Panc1 (cell line): ENCODE data around the gene SETD1B. TPM values are rescaled to one million over a fixed set of nuclear protein-coding genes. Genes with fewer than 3 reads are reported as not detected.

Experiments used
- ATAC-seq: fragments of 200-7000 bp; cut with Tn5 transposase; 2 replicates; pipeline ENCODE4 v1.9.1; 2020; ENCODE audit warnings: mild to moderate bottlenecking, moderate library complexity
- BruUV-seq: library from RNA; stranded (reverse); fragments of 400-500 nt; replicated peaks from 2 replicates; lab custom pipeline; 2021; lab: Mats Ljungman, UMichigan
- CTCF ChIA-PET: fragments of 300-600 bp; sonication (Branson Sonifier 250); formaldehyde crosslinking; loops from one replicate; lab custom pipeline; 2022; ENCODE audit warnings: antibody characterized with exemption; lab: Charles Lee
- POLR2A ChIA-PET: fragments of 300-600 bp; sonication (Branson Sonifier 250); formaldehyde crosslinking; loops from one replicate; lab custom pipeline; 2022; ENCODE audit warnings: antibody characterized with exemption; lab: Charles Lee
- DNase-seq: peaks from one replicate; pipeline ENCODE4 v3.0.0-alpha.2; 2010; ENCODE audit warnings: low read depth, low spot score
- H3K27ac ChIP-seq: 2 replicates; pipeline ENCODE4 v1.5.1; 2011; ENCODE audit warnings: mild to moderate bottlenecking, low read length, inconsistent platforms
- H3K27me3 ChIP-seq: fragments of 200-500 bp; sonication (Bioruptor generic); 2 replicates; pipeline ENCODE4 v1.6.0; 2014; ENCODE audit warnings: low read length, inconsistent platforms; ENCODE audit not compliant: control insufficient read depth, insufficient read depth
- H3K36me3 ChIP-seq: fragments of 200-500 bp; sonication (Bioruptor generic); 2 replicates; pipeline ENCODE4 v1.5.1; 2014; ENCODE audit warnings: inconsistent platforms, mild to moderate bottlenecking, low read length, moderate library complexity; ENCODE audit not compliant: control insufficient read depth, insufficient read depth
- H3K4me1 ChIP-seq: 2 replicates; pipeline ENCODE4 v1.5.1; 2011; ENCODE audit warnings: inconsistent platforms, mild to moderate bottlenecking, low read length, moderate library complexity; ENCODE audit not compliant: control insufficient read depth, insufficient read depth
- H3K4me3 ChIP-seq, 2 experiments: 2 replicates each; pipeline ENCODE4 v1.5.1; 2011 to 2012; ENCODE audit warnings: low read depth in 2 of 2, low read length in 2 of 2, mild to moderate bottlenecking in 2 of 2, inconsistent platforms in 1 of 2, moderate library complexity in 1 of 2
- H3K9me3 ChIP-seq: fragments of 200-500 bp; sonication (Bioruptor generic); 2 replicates; pipeline ENCODE4 v1.5.1; 2014; ENCODE audit warnings: low read depth, mild to moderate bottlenecking, inconsistent platforms, low read length, moderate library complexity; ENCODE audit not compliant: control insufficient read depth, insufficient read depth
- CTCF ChIP-seq: fragments of 450-650 bp; IDR thresholded peaks from 2 replicates; pipeline ENCODE4 v1.5.1; 2017; ENCODE audit warnings: mild to moderate bottlenecking
- POLR2AphosphoS5 ChIP-seq: IDR thresholded peaks from 2 replicates; pipeline ENCODE4 v1.6.1; 2012; ENCODE audit warnings: mild to moderate bottlenecking, low read depth, low read length, moderate library complexity
- REST ChIP-seq, 2 experiments: IDR thresholded peaks; 2 replicates each; pipeline ENCODE4 v1.6.1; 2011 to 2012; ENCODE audit warnings: low read depth in 2 of 2, control low read depth in 1 of 2, low read length in 1 of 2, mild to moderate bottlenecking in 1 of 2, moderate library complexity in 1 of 2; ENCODE audit not compliant: insufficient read depth in 1 of 2
- SIN3A ChIP-seq: IDR thresholded peaks from 2 replicates; pipeline ENCODE4 v1.6.1; 2012; ENCODE audit warnings: low read depth, mild to moderate bottlenecking, low read length, moderate library complexity, borderline replicate concordance; ENCODE audit not compliant: insufficient read depth
- TCF7L2 ChIP-seq: IDR thresholded peaks from 2 replicates; pipeline ENCODE4 v1.6.1; 2011; ENCODE audit warnings: mild to moderate bottlenecking, low read depth, low read length, inconsistent platforms
- in situ Hi-C: cut with HindIII; loops from 2 replicates; pipeline ENCODE4 v1.10.0; 2016; ENCODE audit warnings: low sequenced_read_pairs, low pct_unique_long_range_greater_than_20kb
- intact Hi-C: fragments of 100-400 bp; cut with micrococcal nuclease; formaldehyde crosslinking; loops from one replicate; pipeline ENCODE4 v1.10.0; 2022; ENCODE audit not compliant: unreplicated experiment
- total RNA-seq: library from RNA; stranded (reverse); gene quantifications from one replicate; pipeline ENCODE4 v1.2.1, GENCODE V29; 2021; ENCODE audit not compliant: unreplicated experiment

SETD1B gene
- total RNA-seq, 1 experiment from 2014 or later: 31.2 TPM

DNA sequence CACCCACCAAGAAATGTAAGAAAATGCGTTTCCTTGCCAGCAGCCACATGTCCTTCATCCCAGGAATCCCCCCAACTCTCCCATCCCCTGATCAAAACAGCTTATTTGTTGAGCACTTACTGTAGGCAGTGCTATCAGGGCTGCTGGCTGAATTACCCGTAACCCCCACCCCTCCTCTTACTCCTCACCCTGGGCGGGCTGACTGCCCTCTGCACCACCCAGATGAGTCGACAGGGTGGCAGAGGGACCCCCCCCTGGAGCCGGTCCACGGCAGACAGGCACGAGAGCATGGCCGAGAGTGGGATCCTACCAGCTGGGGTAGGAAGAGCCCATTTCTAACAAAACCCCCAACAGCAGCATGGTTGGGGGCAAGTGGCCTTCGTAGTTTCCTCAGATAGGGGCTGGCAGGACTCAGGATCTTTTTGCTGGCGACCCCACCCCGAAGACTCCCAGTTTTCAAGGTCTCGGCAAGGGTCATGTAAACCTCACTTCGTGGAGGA, 9.2 kb upstream of the SETD1B start:
- ATAC-seq (peak; percentile 9), DNase-seq (no peak)
- Histone ChIP-seq H3K27me3 (no peaks in the 10 kb centered on the region), H3K36me3 (peaks cover 4% of the 10 kb centered on the region; the same call in 1 of the 2 replicates), H3K4me3 (peak overlapping the region; percentile 75 to 77), H3K9me3 (no peaks in the 10 kb centered on the region), H3K4me1 (peaks cover 69% of the 10 kb centered on the region), H3K27ac (peak overlapping the region; percentile 91)
- in situ Hi-C loops (no loop called here), intact Hi-C loops (loop anchor here (2.0 to 5.0 kb wide), 2 partner anchors 94 to 97 kb away; partner anchors contain the start of gene PSMD9)
- CTCF ChIA-PET: interaction anchor here (0.5 to 4.3 kb wide), 16 partner anchors 9 to 242 kb away, joined by 3 to 72 read pairs (median 4); partner anchors contain the start of genes CFAP251, PSMD9 and SETD1B
- TF ChIP-seq POLR2AphosphoS5 (peak; percentile 64), CTCF (peak; percentile 75; the same call in 1 of the 2 replicates), SIN3A (no peak)
- POLR2A ChIA-PET: interaction anchor here (1.5 kb wide), 1 partner anchor 16 kb away, joined by 3 read pairs; no protein-coding TSS in a partner anchor
- BruUV-seq: no TSS peak

DNA sequence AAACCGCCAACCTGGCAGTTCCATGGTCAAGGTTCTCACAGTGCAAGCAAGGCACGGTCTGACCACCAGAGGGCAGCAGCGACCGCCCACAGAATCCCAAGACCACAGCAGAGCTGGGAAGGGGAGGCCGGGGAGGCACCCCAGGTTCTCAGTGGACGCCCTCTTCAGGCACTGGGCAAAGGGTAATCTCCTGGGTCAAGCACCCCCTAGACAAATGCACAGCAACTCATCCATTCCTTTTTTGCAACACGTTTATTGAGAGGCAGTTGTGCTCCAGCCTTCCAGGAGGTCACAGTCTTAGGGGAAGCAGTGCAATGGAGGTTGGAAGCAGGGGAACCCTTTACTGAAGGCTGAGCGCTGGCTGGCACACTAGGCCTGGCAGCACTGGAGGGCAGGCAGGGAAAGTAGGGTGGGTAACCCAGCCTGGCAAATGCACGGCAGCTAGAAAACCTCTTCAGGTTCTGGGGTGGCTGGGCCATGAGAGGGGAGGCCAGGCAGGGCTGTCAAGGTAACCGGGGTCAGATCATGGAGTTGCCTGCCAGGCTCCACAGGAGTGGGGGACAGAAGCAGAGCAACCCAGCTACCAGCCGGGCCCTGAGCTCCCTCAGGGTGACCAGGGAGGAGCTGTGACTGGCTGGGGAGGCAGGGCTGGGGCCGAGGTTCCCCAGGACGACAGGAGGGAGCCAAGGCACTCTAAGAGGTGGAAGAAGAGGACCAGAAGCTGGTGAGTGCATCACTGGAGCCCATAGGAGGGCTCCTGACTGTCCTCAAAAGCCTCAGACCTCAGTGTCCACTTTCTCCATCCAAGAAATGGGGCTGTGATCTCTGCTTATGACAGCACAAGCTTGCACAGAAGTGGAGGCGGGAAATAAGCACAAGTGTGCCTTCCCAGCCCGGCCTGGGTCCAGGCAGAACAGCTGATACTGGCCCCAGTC, 8.5 kb upstream of the SETD1B start:
- Histone ChIP-seq H3K9me3 (no peaks in the 10 kb centered on the region), H3K4me3 (peak overlapping the region; percentile 75 to 77; a peak in 3 of 4 replicates), H3K36me3 (peaks cover 4% of the 10 kb centered on the region; the same call in 1 of the 2 replicates), H3K4me1 (peaks cover 63% of the 10 kb centered on the region), H3K27ac (peak overlapping the region; percentile 91), H3K27me3 (no peaks in the 10 kb centered on the region)
- in situ Hi-C loops: no loop called here
- BruUV-seq: no TSS peak
- intact Hi-C loops: loop anchor here (2.0 kb wide), 1 partner anchor 94 kb away; the partner anchor contains the start of gene PSMD9
- DNase-seq (no peak), ATAC-seq (peak; percentile 36)
- POLR2A ChIA-PET: interaction anchor here (0.6 to 1.5 kb wide), 3 partner anchors 16 to 316 kb away, joined by 3 to 8 read pairs (median 4); no protein-coding TSS in a partner anchor
- no peak; the same call in 1 of the 2 replicates for TF ChIP-seq POLR2AphosphoS5
- no peak for TF ChIP-seq REST (IDR thresholded peaks at IDR 0.05; ENCODE audit: insufficient read depth in 1 of 2, low read depth in 2 of 2, low read length in 1 of 2)
- peak; percentile 81 for TF ChIP-seq CTCF
- TF ChIP-seq SIN3A: no peak
- TF ChIP-seq TCF7L2: no peak
- CTCF ChIA-PET: interaction anchor here (0.5 to 4.3 kb wide), 14 partner anchors 9 to 197 kb away, joined by 3 to 72 read pairs (median 6); partner anchors contain the start of genes CFAP251, PSMD9 and SETD1B
